Activated CD4-positive, alpha-beta memory T cell treated with anti-CD3 and anti-CD28 coated beads, Interleukin-2, amount 10 ng/mL, durations not matched to agents 7 days and 5 days (primary cell): ENCODE results near the gene OSBPL1A. TPM values are rescaled to one million over a fixed set of nuclear protein-coding genes. Genes with fewer than 3 reads are reported as not detected.

ENCODE experiments used
- CTCF ChIA-PET: fragments of 350-600 bp; sonication (Branson Sonifier 250); formaldehyde crosslinking; loops from one replicate; lab custom pipeline; 2021; ENCODE audit warnings: antibody characterized with exemption, inconsistent platforms; lab: Charles Lee
- POLR2A ChIA-PET: fragments of 350-600 bp; sonication (Branson Sonifier 250); formaldehyde crosslinking; loops from one replicate; lab custom pipeline; 2021; ENCODE audit warnings: antibody characterized with exemption; lab: Charles Lee
- DNase-seq: peaks from one replicate; pipeline ENCODE4 v3.0.0-alpha.2; 2020
- H3K27ac Mint-ChIP-seq: one replicate; pipeline ENCODE4 v1.8.0; 2021; ENCODE audit warnings: mild to moderate bottlenecking, mixed read lengths
- H3K27me3 Mint-ChIP-seq: one replicate; pipeline ENCODE4 v1.8.0; 2021; ENCODE audit warnings: mixed read lengths
- H3K36me3 Mint-ChIP-seq: one replicate; pipeline ENCODE4 v1.8.0; 2021; ENCODE audit warnings: low read depth, mixed read lengths
- H3K4me1 Mint-ChIP-seq: one replicate; pipeline ENCODE4 v1.8.0; 2021; ENCODE audit warnings: mixed read lengths
- H3K4me3 Mint-ChIP-seq: one replicate; pipeline ENCODE4 v1.8.0; 2021; ENCODE audit warnings: mild to moderate bottlenecking, mixed read lengths
- H3K9me3 Mint-ChIP-seq: one replicate; pipeline ENCODE4 v1.8.0; 2021; ENCODE audit warnings: mixed read lengths
- total RNA-seq, 2 experiments: library from RNA; stranded (reverse); gene quantifications; one replicate each; pipeline ENCODE4 v1.2.3, GENCODE V29; 2021

OSBPL1A gene
- total RNA-seq, 2 experiments from 2014 or later, result 0.53 to 0.93 TPM

DNA sequence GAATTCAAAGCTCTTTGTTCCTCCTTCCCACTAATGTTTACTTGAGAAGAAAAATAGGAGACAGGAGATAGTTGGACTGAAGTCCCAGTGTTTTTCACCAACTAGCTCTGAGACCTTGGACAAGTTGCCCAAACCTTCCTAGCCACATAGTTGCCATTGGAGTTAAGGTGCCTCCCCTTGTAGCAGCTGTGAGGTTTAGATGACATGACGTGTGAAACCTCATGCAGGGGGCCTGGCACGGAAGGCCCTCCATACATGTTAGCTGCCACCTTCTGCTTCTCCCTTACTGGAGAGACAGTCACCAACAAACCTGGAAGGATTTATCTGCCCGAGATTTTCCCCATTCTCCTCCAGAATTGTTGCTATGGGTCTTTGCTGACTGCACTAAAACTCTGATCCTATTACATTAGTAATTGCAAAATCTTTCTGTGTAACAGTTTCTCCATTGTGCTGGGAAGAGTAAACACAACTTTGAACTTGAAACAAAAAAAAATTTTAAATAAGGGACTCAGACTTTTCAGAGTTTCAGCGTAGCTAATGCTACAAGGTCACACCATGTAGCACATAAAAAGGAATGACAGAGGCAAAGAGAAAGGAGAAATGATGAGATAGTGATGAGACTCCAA is 282.6 kb downstream of the OSBPL1A start:
- no peak for DNase-seq
- H3K27ac Mint-ChIP-seq, result peak overlapping the region; percentile 13
- no peaks in the 10 kb centered on the region for H3K27me3 Mint-ChIP-seq
- no peak overlapping the region for H3K4me3 Mint-ChIP-seq
- CTCF ChIA-PET, result interaction anchor here (1.5 to 2.0 kb wide), 2 partner anchors 101 to 196 kb away, joined by 3 to 6 read pairs; partner anchors contain the start of gene TTC39C
- H3K4me1 Mint-ChIP-seq, result peaks cover 36% of the 10 kb centered on the region
- peaks cover 51% of the 10 kb centered on the region for H3K36me3 Mint-ChIP-seq
- no peaks in the 10 kb centered on the region for H3K9me3 Mint-ChIP-seq
- POLR2A ChIA-PET, result no interaction called here

DNA sequence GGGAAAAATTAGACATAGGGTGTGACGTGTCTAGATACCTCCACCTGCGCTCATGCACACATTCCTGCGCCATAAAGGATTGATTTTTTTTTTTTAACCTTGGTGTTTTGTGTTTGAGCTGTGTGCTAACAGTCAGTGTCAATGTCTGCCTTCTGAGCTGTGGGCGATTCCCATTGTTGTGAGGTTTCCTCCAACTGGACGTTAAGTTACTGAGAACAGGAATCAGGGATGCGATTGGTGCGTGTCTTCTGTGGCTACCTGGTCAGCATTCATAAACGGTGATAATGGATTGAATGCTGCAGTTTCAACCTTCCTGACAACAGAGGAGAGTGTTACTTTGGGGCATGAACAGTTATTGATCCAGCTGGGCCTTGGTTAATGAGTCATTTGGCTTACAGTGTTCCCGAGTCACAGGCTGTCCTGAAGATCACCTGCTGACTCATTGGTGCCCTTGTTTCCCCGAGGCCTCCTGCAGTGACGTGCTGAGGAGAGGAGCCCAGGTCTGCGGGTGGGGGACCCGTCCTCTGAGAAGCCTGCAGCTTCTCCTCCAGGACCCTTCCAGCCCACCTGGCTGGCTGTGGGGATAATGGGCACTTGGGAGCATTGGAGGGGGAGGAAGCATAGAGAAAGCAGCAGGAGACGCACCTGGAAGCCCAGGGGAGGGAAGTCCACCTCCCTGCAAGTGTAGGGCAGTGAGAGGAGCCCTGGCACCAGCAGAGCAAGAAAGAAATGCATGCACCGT is 284.6 kb downstream of the OSBPL1A start:
- no peaks in the 10 kb centered on the region for H3K27me3 Mint-ChIP-seq
- ChIA-PET CTCF (interaction anchor here (0.5 kb wide), 1 partner anchor 299 kb away, joined by 3 read pairs; no protein-coding TSS in a partner anchor), POLR2A (no interaction called here)
- H3K4me1 Mint-ChIP-seq, result peaks cover 36% of the 10 kb centered on the region
- no peak for DNase-seq
- no peak overlapping the region for H3K4me3 Mint-ChIP-seq
- H3K36me3 Mint-ChIP-seq, result peaks cover 41% of the 10 kb centered on the region
- no peaks in the 10 kb centered on the region for H3K9me3 Mint-ChIP-seq
- H3K27ac Mint-ChIP-seq, result no peak overlapping the region

DNA sequence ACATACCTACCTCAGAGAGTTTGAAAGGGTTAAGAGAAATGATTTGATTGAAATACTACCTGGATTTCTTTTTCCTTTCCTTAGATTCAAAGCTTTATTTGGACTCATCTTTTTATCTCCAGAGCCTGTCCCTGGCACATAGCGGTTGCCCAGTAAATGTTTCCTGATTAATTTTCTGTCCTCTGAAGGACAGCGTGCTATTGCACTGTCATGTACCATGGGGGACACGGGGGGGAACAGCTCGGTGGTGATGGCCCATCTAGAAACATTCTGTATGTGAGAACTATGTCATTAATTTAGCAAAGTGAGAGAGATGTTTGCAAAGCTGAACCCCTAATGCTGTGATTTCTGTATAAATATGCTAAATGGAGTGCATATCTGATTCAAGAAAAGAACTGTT is 285.2 kb downstream of the OSBPL1A start:
- peaks cover 36% of the 10 kb centered on the region for H3K4me1 Mint-ChIP-seq
- no peaks in the 10 kb centered on the region for H3K9me3 Mint-ChIP-seq
- peaks cover 39% of the 10 kb centered on the region for H3K36me3 Mint-ChIP-seq
- ChIA-PET POLR2A (no interaction called here), CTCF (no interaction called here)
- no peak overlapping the region for H3K27ac Mint-ChIP-seq
- no peak overlapping the region for H3K4me3 Mint-ChIP-seq
- H3K27me3 Mint-ChIP-seq, result no peaks in the 10 kb centered on the region
- no peak for DNase-seq

Other genes with a start within 250 kb of the OSBPL1A start
- 1 to 10 TPM; 6.9 to 8.2 TPM for gene IMPACT, start 28.8 kb upstream of the OSBPL1A start, total RNA-seq
- gene HRH4, start 62.8 kb upstream of the OSBPL1A start, total RNA-seq, result under 1 TPM; 0.43 to 0.65 TPM